ENCODE measurements around the gene NGDN.
"Not testable (repeated sequence)": the region's sequence is repeated elsewhere in the genome, so short reads cannot be mapped to it uniquely, and the experiment has no call there.

The NGDN gene

GRCh38 chr14:23439107-23439835 lies 30.2 kb upstream of the NGDN start:
- no peak for DNase-seq

GRCh38 chr14:23441076-23441475 lies 28.4 kb upstream of the NGDN start:
- no peak for DNase-seq

- DNase-seq: no peak
These were observed 26.7 kb upstream of the NGDN start for GRCh38 chr14:23442721-23443356.

- no peak for DNase-seq
These were observed 26.1 kb upstream of the NGDN start for GRCh38 chr14:23443411-23443812.

DNA sequence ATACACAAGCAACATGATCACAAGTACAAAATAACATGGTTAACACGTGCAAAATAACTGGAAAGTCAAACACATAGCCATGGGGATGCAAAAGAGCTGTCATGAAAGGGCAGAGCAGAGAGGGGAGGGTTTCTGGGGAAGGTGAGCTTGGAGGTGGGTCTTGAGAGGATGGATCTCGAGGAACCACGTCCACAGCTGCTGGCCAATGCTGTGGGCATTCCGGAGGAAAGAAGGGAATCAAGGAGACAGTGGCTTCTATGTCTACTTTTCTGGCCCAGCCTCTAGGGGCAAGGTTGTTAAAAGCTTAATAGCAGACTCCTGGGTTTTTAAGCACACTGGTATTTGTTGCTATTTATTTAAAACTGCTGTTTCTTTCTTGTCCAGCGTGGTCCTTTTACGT lies 25.6 kb upstream of the NGDN start:
- DNase-seq: no peak

GRCh38 chr14:23444314-23444713 lies 25.2 kb upstream of the NGDN start:
- no peak for DNase-seq

- DNase-seq: no peak
These were observed 23.7 kb upstream of the NGDN start for GRCh38 chr14:23445773-23446172.

GRCh38 chr14:23446291-23446851 lies 23.1 kb upstream of the NGDN start:
- no peak for DNase-seq

GRCh38 chr14:23447361-23448350 lies 21.8 kb upstream of the NGDN start:
- no peak for DNase-seq

GRCh38 chr14:23449314-23449713 lies 20.2 kb upstream of the NGDN start:
- no peak for DNase-seq

- no peak for DNase-seq
These were observed 19.1 kb upstream of the NGDN start for GRCh38 chr14:23450379-23450778.

GRCh38 chr14:23452237-23452636 lies 17.3 kb upstream of the NGDN start:
- DNase-seq: no peak

- DNase-seq: no peak
These were observed 15.1 kb upstream of the NGDN start for GRCh38 chr14:23454445-23454856.

DNA sequence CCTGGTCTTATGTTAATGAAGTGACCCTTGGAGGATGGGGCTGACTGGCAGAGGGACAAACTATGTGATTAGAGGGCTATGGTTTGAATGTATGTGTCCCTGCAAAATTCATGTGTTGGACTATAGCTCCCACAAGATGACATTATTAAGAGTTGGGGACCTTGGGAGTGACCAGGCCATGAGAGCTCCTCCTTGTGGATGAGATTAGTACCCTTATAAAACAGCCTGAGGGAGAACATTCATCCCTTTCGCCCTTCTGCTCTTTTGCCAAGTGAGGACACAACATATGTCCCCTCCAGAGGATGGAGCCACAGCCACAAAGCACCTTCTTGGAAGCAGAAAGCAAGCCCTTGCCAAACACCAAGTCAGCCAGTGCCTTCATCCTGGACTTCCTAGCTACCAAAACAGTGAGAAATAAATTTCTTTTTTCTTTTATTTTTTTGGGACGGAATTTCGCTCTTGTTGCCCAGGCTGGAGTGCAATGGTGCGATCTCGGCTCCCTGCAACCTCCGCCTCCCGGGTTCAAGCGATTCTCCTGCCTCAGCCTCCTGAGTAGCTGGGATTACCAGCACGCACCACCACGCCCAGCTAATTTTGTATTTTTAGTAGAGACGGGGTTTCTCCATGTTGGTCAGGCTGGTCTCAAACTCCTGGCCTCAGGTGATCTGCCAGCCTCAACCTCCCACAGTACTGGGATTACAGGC lies 12.5 kb upstream of the NGDN start:
- not testable (repeated sequence) for DNase-seq

- no peak for DNase-seq
These were observed 11.7 kb upstream of the NGDN start for GRCh38 chr14:23457587-23458445.

GRCh38 chr14:23460960-23461359 lies 8.5 kb upstream of the NGDN start:
- DNase-seq: no peak

- no peak for DNase-seq
These were observed 4.8 kb upstream of the NGDN start for GRCh38 chr14:23464700-23465099.

- DNase-seq: no peak
These were observed 4.2 kb upstream of the NGDN start for GRCh38 chr14:23465261-23465660.

GRCh38 chr14:23468704-23469126 lies 788 bp upstream of the NGDN start:
- no peak for DNase-seq

- no peak for DNase-seq
These were observed 452 bp downstream of the NGDN start for GRCh38 chr14:23469906-23470403.

- no peak for DNase-seq
These were observed 1.4 kb downstream of the NGDN start for GRCh38 chr14:23470947-23471346.

All from DMS79 (cell line).